ENCODE data around the gene SEMG2.

GRCh38 chr20:45183084-45183483 is 38.1 kb upstream of the SEMG2 start:
- TF ChIP-seq POLR2A (IDR thresholded peaks at IDR 0.05), result no peak
- TF ChIP-seq, protein P1, sequence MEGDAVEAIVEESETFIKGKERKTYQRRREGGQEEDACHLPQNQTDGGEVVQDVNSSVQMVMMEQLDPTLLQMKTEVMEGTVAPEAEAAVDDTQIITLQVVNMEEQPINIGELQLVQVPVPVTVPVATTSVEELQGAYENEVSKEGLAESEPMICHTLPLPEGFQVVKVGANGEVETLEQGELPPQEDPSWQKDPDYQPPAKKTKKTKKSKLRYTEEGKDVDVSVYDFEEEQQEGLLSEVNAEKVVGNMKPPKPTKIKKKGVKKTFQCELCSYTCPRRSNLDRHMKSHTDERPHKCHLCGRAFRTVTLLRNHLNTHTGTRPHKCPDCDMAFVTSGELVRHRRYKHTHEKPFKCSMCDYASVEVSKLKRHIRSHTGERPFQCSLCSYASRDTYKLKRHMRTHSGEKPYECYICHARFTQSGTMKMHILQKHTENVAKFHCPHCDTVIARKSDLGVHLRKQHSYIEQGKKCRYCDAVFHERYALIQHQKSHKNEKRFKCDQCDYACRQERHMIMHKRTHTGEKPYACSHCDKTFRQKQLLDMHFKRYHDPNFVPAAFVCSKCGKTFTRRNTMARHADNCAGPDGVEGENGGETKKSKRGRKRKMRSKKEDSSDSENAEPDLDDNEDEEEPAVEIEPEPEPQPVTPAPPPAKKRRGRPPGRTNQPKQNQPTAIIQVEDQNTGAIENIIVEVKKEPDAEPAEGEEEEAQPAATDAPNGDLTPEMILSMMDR (IDR thresholded peaks at IDR 0.05), result no peak

Measured in uterus (tissue), 2 donors.